Vagina (tissue), 2 donors: ENCODE measurements around the gene HCRTR1.

Source experiments
- POLR2A ChIP-seq, 2 donors: fragments of 450-650 bp; IDR thresholded peaks; one replicate each; pipeline ENCODE4 v1.6.1; 2017; ENCODE audit warnings: antibody characterized with exemption in 2 of 2, mild to moderate bottlenecking in 2 of 2, moderate library complexity in 2 of 2
- POLR2AphosphoS5 ChIP-seq, 2 donors: sonication (generic); formaldehyde crosslinking; IDR thresholded peaks; one replicate each; pipeline ENCODE4 v1.9.0; 2017; ENCODE audit warnings: antibody characterized with exemption in 2 of 2, mild to moderate bottlenecking in 2 of 2, low read depth in 1 of 2; ENCODE audit not compliant: insufficient read depth in 1 of 2

GRCh38 chr1:31584869-31585735, 32.4 kb upstream of the HCRTR1 start:
- TF ChIP-seq POLR2A (IDR thresholded peaks at IDR 0.05) (no peak), POLR2AphosphoS5 (IDR thresholded peaks at IDR 0.05; ENCODE audit: insufficient read depth in 1 of 2, low read depth in 1 of 2) (no peak)
